GM12865 (cell line): Measurements from ENCODE around the gene TXNDC5.

Source experiments
- DNase-seq: peaks from one replicate; pipeline ENCODE4 v3.0.0; 2010; ENCODE audit warnings: low read depth
- H3K4me3 ChIP-seq: 2 replicates; pipeline ENCODE4 v1.5.1; 2011; ENCODE audit warnings: mild to moderate bottlenecking, low read depth, low read length, control low read depth
- TF ChIP-seq, protein P1 (sequence below): IDR thresholded peaks from 2 replicates; pipeline ENCODE4 v1.5.1; 2011; ENCODE audit warnings: low read length, control low read depth, low read depth, inconsistent platforms; ENCODE audit not compliant: insufficient read depth; ENCODE audit errors: missing control alignments

The TXNDC5 gene

DNA sequence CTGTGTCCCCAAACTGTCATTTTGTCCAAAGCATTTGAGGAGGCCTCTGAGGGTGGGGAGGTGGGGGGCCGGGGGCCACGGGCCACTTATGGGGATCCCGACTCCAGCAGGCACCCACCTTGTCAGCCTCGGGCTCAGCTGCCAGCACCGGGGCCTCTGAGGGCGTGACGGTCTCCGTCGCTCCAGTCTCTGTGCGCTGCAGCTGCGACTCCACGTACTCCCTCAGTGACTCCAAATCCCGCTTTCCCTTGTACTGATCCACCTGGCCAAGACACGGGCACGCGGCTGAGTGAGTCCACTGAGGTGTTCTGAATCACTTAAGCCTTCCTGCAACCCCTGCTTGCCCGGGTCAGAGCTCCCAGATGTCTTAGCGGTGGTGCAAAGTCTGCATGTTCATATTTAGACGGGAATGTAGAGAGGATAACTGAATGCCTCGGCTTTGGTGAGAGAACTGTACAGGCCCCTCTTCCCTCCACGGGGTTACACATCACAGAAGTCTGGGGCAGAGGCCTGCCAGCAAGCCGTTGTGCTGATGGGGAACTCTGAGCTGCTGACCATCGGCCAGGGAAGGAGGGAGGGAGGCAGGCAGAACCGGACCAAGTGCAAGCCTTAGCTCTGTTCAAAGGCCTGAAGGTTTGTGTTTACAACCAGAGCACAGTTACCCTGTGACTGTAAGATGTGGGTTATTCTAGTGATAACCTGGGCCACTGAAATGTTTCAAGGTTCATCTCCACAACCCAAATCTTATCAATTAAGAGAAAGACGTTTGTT, 21.8 kb downstream of the TXNDC5 start:
- no peak for DNase-seq
- H3K4me3 ChIP-seq: no peak overlapping the region
- TF ChIP-seq, protein P1, sequence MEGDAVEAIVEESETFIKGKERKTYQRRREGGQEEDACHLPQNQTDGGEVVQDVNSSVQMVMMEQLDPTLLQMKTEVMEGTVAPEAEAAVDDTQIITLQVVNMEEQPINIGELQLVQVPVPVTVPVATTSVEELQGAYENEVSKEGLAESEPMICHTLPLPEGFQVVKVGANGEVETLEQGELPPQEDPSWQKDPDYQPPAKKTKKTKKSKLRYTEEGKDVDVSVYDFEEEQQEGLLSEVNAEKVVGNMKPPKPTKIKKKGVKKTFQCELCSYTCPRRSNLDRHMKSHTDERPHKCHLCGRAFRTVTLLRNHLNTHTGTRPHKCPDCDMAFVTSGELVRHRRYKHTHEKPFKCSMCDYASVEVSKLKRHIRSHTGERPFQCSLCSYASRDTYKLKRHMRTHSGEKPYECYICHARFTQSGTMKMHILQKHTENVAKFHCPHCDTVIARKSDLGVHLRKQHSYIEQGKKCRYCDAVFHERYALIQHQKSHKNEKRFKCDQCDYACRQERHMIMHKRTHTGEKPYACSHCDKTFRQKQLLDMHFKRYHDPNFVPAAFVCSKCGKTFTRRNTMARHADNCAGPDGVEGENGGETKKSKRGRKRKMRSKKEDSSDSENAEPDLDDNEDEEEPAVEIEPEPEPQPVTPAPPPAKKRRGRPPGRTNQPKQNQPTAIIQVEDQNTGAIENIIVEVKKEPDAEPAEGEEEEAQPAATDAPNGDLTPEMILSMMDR: no peak

DNA sequence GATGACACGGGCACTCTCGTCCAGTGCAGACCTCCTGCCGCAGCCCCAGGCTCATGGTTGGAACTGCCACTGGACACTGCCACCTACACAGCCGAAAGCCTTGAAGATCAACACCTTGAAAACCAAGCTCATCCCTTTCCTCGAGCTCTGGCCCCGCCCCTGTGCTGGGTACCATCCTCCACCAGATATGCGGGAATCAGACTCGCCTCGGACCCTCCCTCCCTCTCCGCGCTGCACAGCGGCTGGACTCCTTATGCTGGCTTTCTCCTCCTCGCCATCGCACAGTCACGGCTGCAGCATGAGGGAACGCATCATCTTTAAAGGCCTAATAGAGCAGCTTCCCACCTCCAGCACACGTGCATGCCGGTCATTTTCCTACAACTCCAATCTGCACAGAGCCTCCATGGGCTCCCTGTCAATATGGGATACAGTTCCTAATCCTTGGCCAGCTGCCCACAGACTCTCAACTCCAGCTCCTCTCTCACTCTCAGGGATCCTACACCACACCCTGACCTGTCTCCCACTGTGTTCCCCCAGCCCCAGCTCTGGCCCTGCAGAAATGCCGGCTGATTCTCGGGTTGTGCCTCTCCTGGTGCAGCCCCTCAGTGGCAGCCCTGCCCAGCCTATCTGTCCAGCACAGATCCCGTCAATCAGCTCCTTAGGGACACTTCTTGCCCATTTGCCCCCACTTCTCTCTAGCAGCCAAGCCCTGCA, 23.2 kb downstream of the TXNDC5 start:
- DNase-seq: no peak
- TF ChIP-seq, protein P1: no peak
- H3K4me3 ChIP-seq: no peak overlapping the region

DNA sequence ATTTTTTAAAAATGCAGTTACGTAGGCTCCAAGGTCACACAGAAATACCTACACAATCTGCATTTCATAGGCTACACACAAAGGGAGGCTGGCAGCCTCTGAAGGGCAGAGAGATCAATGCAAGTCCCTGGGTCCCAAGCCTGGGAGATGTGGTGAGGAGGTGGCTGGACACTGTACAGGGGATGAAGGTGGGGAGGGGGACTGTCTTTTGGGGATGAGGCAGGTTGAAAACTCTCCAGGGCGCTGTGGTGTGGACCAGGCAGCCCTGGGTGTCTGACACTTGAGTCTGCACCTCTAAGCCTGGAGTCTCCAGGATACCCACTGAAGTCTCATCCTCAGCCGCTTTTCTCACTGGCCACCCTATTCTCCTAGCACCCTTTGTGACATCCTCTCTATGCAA, 24.5 kb downstream of the TXNDC5 start:
- DNase-seq: no peak
- TF ChIP-seq, protein P1: no peak
- no peak overlapping the region for H3K4me3 ChIP-seq

DNA sequence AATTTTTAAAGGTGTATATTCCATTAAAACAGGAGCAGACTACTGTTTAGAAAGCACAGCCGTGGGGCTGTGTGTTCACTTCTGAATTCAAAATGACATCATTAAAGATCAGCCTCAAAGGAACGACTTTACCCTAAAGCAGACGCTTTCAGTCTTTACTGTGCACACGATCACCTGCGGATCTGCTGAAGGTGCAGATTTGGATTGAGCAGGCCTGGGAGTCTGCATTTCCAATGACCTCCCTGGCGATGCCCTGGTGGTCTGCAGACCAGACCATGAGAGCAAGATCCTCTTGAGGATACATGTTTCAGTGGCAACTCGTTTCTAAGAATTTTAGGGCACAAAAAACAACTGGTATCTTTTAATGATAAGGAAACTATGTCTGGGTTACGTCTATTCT, 27.2 kb downstream of the TXNDC5 start:
- TF ChIP-seq, protein P1: no peak
- no peak overlapping the region for H3K4me3 ChIP-seq
- DNase-seq: no peak

DNA sequence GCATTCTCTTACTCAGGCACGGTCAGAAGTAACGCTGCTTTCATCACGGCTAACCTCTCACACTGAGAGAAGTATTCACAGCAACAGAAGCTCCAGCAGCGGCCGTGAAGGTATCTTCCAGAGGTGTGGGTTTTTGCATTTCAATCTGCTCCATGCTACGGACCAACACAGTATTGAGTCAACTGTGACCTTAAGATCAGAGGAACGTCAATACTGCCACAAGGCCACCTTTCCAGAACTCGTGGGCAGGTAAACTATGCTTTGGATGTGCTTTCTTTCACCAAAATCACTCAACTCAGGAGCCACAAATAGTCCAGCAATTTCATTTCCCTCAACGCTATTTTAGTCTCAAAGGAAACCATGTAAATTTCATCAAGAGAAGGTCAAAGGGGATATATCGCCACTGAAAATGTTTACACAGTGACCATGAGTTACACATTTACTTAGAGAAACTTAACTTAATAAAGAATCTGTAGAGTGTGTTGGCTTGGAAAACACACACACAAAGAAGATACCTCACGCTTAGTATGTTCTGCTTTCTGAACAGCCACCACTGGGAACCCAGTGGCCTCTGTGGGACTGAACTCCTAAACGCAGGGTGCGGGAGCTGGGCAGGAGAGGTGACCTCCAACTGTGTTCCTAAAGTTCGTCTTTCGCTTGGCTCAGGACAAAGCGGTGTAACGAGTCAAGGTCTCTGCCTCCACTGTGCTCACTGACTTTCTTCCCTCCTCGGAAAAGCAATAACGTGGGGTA, 27.9 kb downstream of the TXNDC5 start:
- no peak overlapping the region for H3K4me3 ChIP-seq
- TF ChIP-seq, protein P1: no peak
- DNase-seq: no peak

DNA sequence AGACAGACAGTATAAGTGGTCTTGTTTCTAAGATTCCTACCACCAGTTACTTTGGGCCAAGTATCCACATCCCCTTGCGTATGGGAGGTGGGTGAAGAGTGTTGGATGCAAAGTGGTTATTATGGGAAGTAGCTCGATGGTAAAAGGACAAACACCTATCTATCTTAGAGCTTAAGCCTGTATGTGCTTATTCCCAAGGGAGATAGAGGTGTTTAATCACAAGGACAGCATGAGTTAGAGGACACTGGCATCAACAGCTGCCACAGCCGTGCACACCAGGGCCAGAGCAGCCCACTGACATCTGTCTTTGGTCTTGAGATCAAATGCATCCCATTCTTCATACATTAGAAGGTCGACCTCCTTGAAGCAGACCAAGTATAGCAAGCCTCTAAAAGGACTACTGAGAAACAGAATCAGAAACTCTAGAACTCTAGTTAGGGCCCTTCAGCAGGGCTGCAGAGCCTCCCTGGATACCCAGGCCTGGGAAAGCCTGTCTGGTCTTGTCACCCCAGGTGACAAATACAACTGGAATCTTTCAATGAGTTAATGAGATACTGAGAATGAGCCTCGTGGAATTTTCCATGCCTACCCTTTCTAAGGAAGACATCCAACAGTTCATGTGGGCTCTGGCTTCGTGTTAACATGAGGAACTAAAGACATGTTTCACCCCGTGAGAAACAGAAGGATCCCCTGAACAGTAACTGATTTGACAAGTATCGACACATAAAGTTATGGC, 28.7 kb downstream of the TXNDC5 start:
- no peak for DNase-seq
- TF ChIP-seq, protein P1: no peak
- no peak overlapping the region for H3K4me3 ChIP-seq
